GM18873 (cell line): ENCODE results near the gene JAK1.
"Not testable (repeated sequence)": the region's sequence is repeated elsewhere in the genome, so short reads cannot be mapped to it uniquely, and the experiment has no call there.

Source experiments
- ATAC-seq: cut with Tn5 transposase; IDR thresholded peaks from one replicate; pipeline ENCODE4 v1.9.1; 2021; ENCODE audit warnings: mild to moderate bottlenecking, moderate library complexity, moderate number of reproducible peaks; ENCODE audit not compliant: unreplicated experiment, low FRiP score

The JAK1 gene

DNA sequence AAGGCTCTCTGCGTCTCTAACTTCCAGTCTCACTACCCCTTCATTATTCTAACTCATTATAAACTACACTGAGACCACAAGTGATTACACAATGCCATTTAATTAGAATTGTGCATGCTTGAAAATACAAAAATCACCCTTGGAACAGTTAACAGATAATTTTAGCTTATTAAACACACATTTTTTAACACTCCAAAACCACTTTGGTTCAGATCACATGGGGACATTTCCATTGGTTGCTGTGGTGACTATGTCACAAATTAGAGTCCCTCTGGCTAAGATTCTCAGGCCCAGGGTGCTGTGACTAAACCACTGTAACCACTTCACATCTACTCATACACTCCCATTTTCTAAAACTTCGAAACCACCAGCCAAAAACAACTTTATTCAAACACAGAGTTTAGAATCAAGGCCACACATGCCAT, 43.0 kb downstream of the JAK1 start:
- no peak for ATAC-seq

GRCh38 chr1:64922336-64922735, 44.0 kb downstream of the JAK1 start:
- ATAC-seq = no peak

GRCh38 chr1:64921771-64922170, 44.6 kb downstream of the JAK1 start:
- no peak for ATAC-seq

GRCh38 chr1:64920941-64921589, 45.3 kb downstream of the JAK1 start:
- no peak for ATAC-seq

GRCh38 chr1:64919120-64919519, 47.2 kb downstream of the JAK1 start:
- ATAC-seq = not testable (repeated sequence)

DNA sequence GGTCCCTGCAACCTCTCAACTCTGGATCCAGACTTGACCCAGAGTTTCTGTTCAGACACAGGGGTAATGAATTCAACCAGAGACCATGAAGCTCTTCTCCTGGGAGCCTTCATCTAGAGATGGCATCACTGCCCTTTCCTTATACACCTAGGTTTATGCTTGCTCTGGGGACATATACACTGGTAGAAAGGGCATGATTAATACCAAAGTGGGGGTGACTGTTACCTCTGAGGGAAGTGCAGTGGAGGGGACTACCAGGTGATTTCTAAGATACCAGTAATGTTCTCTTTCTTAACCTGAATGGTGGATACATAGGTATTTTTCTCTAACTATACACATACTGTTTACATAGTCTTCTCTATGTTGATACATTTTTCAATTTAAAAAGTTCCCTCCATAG, 48.4 kb downstream of the JAK1 start:
- no peak for ATAC-seq

DNA sequence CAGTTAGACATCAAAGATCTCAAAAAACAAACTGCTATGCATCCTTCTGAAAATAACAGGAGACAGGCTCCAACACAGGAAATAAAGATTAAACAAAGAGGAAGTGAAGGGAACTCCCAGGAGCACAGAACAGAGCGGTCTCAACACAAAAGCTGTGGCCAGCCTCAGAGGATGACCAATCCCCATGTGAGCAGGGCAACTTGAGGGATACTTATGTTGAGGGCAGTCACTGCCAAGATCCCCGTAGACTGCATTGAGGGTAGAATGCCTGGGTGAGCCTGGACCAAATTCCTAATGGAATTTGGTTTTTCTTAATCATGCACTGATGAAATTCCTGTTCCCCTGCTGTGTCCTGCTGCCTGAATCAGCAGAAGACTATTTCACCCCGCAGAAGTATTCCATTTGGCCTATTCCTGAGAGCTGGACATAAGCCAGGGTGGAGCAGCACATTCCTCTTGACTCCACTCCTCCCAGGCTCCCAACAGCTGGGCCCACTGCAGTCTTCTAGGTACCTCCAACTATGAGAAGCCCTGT, 49.0 kb downstream of the JAK1 start:
- no peak for ATAC-seq

DNA sequence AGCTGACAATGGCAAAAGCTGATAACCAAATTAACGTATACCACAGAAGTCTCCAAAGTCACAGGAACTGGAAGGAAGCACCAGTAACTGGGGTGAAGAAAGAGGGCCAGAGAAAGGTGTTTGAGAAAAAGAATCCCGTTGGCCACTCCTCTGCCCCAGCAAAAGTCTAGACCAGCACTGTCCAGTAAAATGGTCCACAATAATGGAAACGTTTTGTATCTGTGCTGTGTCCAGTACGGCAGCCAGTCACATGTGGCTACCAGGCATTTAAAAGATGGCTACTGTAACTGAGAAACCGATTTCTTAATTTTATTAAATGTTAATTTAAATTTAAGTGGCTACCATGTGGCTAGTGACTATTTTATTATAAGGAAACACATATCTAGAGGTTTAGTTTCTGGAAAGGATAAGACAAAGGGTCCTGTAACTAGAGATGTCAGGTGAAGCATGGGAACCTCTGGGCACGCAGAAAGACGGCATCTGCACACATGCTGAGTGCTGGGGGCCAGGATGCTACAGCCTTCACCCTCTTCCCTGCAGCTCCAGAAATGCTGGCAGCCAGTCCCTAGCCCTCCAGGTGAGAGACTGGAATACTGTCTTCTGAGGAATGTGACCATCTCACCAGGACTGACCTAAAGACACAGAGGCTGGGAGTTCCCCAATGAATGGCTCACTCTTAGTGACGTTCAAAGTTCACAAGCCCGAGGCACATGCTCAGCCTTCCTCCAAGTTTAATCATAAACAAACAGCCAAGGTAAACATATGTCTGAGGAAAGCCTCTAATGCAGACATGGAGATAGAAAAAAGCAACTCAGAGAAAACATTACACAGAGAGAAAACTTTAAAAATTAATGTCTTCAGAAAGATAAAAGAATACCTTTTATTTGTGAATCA, 50.7 kb downstream of the JAK1 start:
- no peak for ATAC-seq

- ATAC-seq = no peak
These were observed 52.9 kb downstream of the JAK1 start for GRCh38 chr1:64913361-64914015.

- ATAC-seq = no peak
These were observed 54.2 kb downstream of the JAK1 start for GRCh38 chr1:64912191-64912590.

DNA sequence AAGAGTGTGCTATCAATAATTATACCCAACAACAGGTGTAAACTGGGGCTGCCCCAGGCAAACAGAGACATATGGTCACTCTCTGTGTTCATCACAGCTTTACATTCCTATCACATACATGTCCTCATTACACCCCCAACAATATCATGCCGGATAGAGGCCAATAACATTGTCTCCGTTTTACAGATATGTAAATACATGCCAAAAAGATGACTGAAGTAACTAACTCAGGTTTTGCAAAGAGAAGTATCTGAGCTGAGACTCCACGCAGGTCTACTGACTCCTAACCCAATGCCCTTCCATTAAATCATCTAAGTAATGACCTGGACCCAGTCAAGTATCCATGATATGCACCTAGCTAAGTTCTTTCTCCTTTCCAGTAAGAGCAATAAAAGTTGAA, 55.0 kb downstream of the JAK1 start:
- no peak for ATAC-seq

GRCh38 chr1:64909031-64909430, 57.3 kb downstream of the JAK1 start:
- ATAC-seq = no peak

GRCh38 chr1:64908575-64908974, 57.8 kb downstream of the JAK1 start:
- ATAC-seq = no peak

- ATAC-seq = no peak
These were observed 59.9 kb downstream of the JAK1 start for GRCh38 chr1:64906447-64906846.

DNA sequence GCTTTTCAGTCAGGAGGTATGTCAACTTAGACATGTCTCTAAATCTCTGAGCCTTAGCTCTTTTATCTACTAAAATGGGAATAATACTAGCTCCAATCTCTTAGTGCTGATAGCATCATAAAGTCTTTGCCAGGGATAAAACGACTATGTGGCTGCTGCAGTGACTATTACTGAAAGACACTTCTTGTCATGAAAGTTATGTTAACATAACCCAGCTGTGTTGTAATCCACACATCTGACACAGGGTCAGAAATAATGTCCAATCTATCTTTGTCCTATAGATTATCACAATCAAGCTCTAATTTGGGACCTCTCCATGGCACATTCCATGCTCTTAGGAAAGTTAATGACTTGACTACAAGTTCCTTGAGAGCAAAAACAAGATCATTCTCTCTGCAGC, 62.8 kb downstream of the JAK1 start:
- ATAC-seq = no peak

DNA sequence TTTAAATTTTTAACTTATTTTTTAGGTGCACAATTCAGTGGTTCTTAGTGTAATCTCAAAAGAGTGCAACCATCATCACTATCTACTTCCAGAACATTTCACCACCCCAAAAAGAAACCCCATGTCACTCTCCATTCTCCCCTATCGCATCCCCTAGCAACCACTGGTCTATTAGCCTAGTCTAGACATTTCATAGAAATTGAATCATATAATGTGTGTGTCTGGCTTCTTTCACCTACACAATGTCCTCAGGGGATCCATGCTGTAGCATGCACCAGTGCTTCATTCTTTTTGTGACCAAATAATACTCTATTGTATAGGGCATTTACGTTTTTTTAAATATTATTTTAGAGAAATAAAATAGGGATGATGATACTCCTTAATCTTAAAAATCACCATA, 64.7 kb downstream of the JAK1 start:
- ATAC-seq = no peak

DNA sequence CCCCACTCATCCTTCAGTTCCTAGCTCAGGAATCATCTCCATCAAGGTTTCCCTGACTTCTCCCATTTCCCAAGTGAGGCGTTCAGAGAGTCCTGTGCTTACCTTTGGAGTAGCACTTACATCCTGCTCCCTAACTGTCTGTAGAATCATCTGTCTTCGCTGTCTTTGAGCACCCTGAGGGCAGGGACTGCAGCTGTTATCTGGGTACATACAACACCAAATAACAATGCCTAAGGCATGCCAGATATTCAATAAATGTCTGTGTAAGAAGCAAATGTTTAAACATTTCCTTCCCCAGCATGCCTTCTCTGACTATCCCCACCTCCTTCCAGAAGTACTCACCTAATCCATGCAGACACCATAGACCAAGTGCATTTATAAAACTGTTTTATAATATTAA, 65.4 kb downstream of the JAK1 start:
- no peak for ATAC-seq

GRCh38 chr1:64898107-64898861, 68.1 kb downstream of the JAK1 start:
- peak; percentile 71 for ATAC-seq

DNA sequence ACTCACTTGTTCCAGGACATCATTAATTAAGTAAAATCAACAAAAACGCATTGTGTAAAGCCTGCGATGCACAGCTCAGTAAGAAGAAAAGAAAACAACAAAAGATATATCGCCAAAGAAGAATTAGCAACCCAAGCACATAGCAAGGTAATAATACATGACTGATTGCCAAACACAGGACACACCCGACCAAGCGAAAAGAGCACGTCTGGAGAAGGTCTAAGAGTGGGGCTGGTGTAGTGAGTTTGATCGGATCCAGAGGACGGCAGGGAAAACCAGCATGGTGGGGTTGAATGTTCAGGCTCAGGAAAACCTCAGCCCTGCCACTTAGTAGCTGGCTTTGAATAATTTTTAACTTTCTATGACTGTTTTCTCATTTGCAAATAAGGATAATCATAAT, 69.8 kb downstream of the JAK1 start:
- ATAC-seq = no peak

- peak; percentile 61 for ATAC-seq
These were observed 70.8 kb downstream of the JAK1 start for GRCh38 chr1:64895500-64895899.
